H1 (cell line): ENCODE results near the gene DGKZ. TPM values are rescaled to one million over a fixed set of nuclear protein-coding genes. Genes with fewer than 3 reads are reported as not detected.

Experiments
- EGR1 ChIP-seq: IDR thresholded peaks from 2 replicates; pipeline ENCODE4 v1.6.1; 2011; ENCODE audit warnings: low read depth, low read length, borderline replicate concordance
- SP2 ChIP-seq: IDR thresholded peaks from 2 replicates; pipeline ENCODE4 v1.6.1; 2012; ENCODE audit warnings: mild to moderate bottlenecking, low read length, inconsistent platforms
- TAF1 ChIP-seq: IDR thresholded peaks from 2 replicates; pipeline ENCODE4 v1.6.1; 2011; ENCODE audit warnings: mild to moderate bottlenecking, low read depth, low read length
- ZNF274 ChIP-seq: IDR thresholded peaks from 2 replicates; pipeline ENCODE4 v1.7.0; 2012; ENCODE audit warnings: low read length, borderline replicate concordance; ENCODE audit errors: extremely low read depth
- polyA plus RNA-seq, 7 experiments: library from polyadenylated mRNA; depleted of rRNA in 3 of 7; stranded (reverse) in 5 of 7; unstranded in 2 of 7; fragments of >200 nt in 5 of 7; fragments of 200-250 nt in 2 of 7; gene quantifications; 1 replicate in 5 of 7; 2 replicates in 1 of 7; 4 replicates in 1 of 7; pipeline versions ENCODE4 v1.2.1 to v1.2.3, GENCODE V29; 2011 to 2013; ENCODE audit warnings: missing spikeins in 2 of 7, mixed read lengths in 2 of 7
- total RNA-seq: library from RNA; stranded (reverse); fragmentation: NEBNext Ultra II Directional; extraction: Animal tissue kit (Norgen Biotek cat#: 25700); gene quantifications from 2 replicates; pipeline ENCODE4 v1.2.1, GENCODE V29; 2021
- TF ChIP-seq, protein P1 (sequence below): IDR thresholded peaks from 2 replicates; pipeline ENCODE4 v1.6.1; 2011; ENCODE audit warnings: low read length, improper control_type of control experiment

The DGKZ gene
- total and polyA plus RNA-seq, 2 of the 8 experiments (the other 6 are each of a cell fraction or from before 2014, with no cell fraction given) = 84.4 to 184 TPM

DNA sequence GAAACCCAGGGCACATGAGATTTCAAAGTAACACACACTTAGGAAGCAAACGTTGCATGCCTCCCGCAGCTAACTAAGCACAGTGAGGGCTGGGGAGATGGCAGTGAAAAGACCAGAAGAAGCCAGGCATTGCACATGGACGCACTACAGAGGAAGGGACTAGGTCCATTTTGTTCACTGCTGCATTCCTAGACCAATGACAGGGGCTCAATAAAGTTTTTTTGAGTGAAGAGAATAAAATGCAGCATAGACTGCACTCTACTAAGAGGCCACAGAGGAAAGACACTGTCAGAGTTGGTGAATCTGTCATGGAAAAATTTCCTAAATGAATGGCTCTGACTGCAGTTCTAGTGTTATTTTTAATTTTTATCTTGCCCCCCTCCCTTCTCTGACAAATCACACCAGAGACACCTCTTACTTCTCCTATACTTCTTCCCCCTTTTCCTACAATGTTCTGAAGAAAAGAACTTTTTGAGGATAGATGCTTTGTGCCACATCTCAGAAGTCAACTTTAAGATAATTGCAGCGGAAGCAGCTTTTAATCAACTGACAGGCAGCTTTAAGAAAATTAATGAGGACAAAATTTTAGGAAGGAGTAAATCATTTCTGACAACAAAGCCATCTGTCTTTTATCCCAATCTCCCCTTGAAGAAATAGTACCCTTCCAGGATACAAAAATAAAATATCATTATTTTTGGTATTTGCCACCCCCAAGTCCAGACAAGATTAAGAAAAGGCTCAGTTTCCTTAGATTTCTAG is 79.1 kb downstream of the DGKZ start (continued):
- TF ChIP-seq SP2 (no peak), TAF1 (no peak), EGR1 (no peak), ZNF274 (no peak)
- TF ChIP-seq, protein P1, sequence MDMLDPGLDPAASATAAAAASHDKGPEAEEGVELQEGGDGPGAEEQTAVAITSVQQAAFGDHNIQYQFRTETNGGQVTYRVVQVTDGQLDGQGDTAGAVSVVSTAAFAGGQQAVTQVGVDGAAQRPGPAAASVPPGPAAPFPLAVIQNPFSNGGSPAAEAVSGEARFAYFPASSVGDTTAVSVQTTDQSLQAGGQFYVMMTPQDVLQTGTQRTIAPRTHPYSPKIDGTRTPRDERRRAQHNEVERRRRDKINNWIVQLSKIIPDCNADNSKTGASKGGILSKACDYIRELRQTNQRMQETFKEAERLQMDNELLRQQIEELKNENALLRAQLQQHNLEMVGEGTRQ = no peak
